ENCODE data around the gene ZNF76. TPM values are rescaled to one million over a fixed set of nuclear protein-coding genes. Genes with fewer than 3 reads are reported as not detected.

ZNF76 gene
- total RNA-seq, 1 donor from 2014 or later, result 20.3 TPM

GRCh38 chr6:35248300-35248699 is 11.2 kb upstream of the ZNF76 start:
- no peaks in the 10 kb centered on the region for H3K9me3 Mint-ChIP-seq (ENCODE audit: low read depth)
- DNase-seq (ENCODE audit: low spot score), result no peak
- H3K27ac Mint-ChIP-seq (ENCODE audit: unreplicated experiment), result no peak overlapping the region

DNA sequence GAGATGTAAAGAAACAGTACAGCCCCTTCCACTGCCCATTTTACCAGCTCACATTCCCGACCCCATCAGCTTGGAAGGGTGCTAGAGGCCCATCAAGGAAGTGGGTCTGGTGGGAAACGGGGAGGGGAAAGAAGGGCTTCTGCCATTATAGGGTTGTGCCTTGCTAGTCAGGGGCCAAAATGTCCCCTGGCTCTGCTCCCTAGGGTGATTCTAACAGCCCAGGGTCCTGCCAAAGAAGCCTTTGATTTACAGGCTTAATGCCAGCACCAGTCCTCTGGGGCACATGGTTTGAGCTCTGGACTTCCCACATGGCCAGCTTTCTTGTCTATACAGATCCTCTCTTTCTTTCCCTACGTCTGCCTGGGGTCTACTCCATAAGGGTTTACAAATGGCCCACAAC is 10.6 kb upstream of the ZNF76 start:
- Mint-ChIP-seq H3K27ac (ENCODE audit: unreplicated experiment) (peak overlapping the region; percentile 60), H3K36me3 (ENCODE audit: low read depth) (peaks cover 28% of the 10 kb centered on the region), H3K4me1 (ENCODE audit: low read depth) (peaks cover 20% of the 10 kb centered on the region), H3K27me3 (ENCODE audit: low read depth) (no peaks in the 10 kb centered on the region), H3K4me3 (ENCODE audit: unreplicated experiment) (no peak overlapping the region), H3K9me3 (ENCODE audit: low read depth) (no peaks in the 10 kb centered on the region)
- TF ChIP-seq CTCF (IDR thresholded peaks at IDR 0.05), result no peak
- DNase-seq (ENCODE audit: low spot score), result no peak

More at GRCh38 chr6:35248300-35248699, 11.2 kb upstream of the ZNF76 start:
- Mint-ChIP-seq H3K36me3 (ENCODE audit: low read depth) (peaks cover 29% of the 10 kb centered on the region), H3K4me1 (ENCODE audit: low read depth) (peaks cover 20% of the 10 kb centered on the region), H3K4me3 (ENCODE audit: unreplicated experiment) (no peak overlapping the region), H3K27me3 (ENCODE audit: low read depth) (no peaks in the 10 kb centered on the region)
- no peak for TF ChIP-seq CTCF (IDR thresholded peaks at IDR 0.05)

GRCh38 chr6:35251949-35252348 is 7.6 kb upstream of the ZNF76 start:
- DNase-seq (ENCODE audit: low spot score), result no peak
- no peaks in the 10 kb centered on the region for H3K27me3 Mint-ChIP-seq (ENCODE audit: low read depth)
- H3K9me3 Mint-ChIP-seq (ENCODE audit: low read depth), result no peaks in the 10 kb centered on the region
- no peak for TF ChIP-seq CTCF (IDR thresholded peaks at IDR 0.05)
- no peak overlapping the region for H3K4me3 Mint-ChIP-seq (ENCODE audit: unreplicated experiment)
- no peak overlapping the region for H3K27ac Mint-ChIP-seq (ENCODE audit: unreplicated experiment)
- H3K4me1 Mint-ChIP-seq (ENCODE audit: low read depth), result peaks cover 20% of the 10 kb centered on the region
- peaks cover 9% of the 10 kb centered on the region for H3K36me3 Mint-ChIP-seq (ENCODE audit: low read depth)

GRCh38 chr6:35253249-35253648 is 6.3 kb upstream of the ZNF76 start:
- no peaks in the 10 kb centered on the region for H3K9me3 Mint-ChIP-seq (ENCODE audit: low read depth)
- no peak for DNase-seq (ENCODE audit: low spot score)
- no peak overlapping the region for H3K4me3 Mint-ChIP-seq (ENCODE audit: unreplicated experiment)
- H3K27me3 Mint-ChIP-seq (ENCODE audit: low read depth), result no peaks in the 10 kb centered on the region
- TF ChIP-seq CTCF (IDR thresholded peaks at IDR 0.05), result no peak
- H3K27ac Mint-ChIP-seq (ENCODE audit: unreplicated experiment), result peak overlapping the region; percentile 24
- H3K36me3 Mint-ChIP-seq (ENCODE audit: low read depth), result peaks cover 9% of the 10 kb centered on the region
- peaks cover 20% of the 10 kb centered on the region for H3K4me1 Mint-ChIP-seq (ENCODE audit: low read depth)

DNA sequence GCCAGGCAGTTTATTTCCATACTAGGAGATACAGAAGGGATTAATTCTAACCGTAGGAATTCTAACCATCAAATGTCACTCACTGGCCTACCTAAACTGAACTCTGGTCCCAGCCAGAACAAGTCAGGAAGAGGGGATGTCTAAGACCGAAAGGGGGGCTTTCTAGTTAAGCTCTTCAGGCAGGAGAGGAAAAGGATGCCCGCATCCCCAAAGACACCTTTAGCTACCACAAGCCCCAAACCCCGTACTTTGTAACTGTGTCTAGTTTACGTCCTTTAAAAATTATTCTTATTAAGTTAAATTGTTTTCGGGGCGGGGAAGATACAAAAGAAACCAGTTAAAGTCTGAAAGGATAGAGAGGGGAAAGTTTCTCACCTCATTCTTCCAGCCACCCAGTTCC is 1.2 kb upstream of the ZNF76 start:
- no peak for DNase-seq (ENCODE audit: low spot score)
- Mint-ChIP-seq H3K27me3 (ENCODE audit: low read depth) (no peaks in the 10 kb centered on the region), H3K4me3 (ENCODE audit: unreplicated experiment) (peak overlapping the region; percentile 95), H3K27ac (ENCODE audit: unreplicated experiment) (peak overlapping the region; percentile 97), H3K9me3 (ENCODE audit: low read depth) (no peaks in the 10 kb centered on the region), H3K36me3 (ENCODE audit: low read depth) (no peaks in the 10 kb centered on the region), H3K4me1 (ENCODE audit: low read depth) (peaks cover 32% of the 10 kb centered on the region)
- no peak for TF ChIP-seq CTCF (IDR thresholded peaks at IDR 0.05)
